Suprapubic skin (tissue), 4 donors: ENCODE results near the gene FSD2. TPM values are rescaled to one million over a fixed set of nuclear protein-coding genes. Genes with fewer than 3 reads are reported as not detected.
"Not testable (repeated sequence)": the region's sequence is repeated elsewhere in the genome, so short reads cannot be mapped to it uniquely, and the experiment has no call there.

Experiments used
- DNase-seq, 2 donors: peaks; one replicate each; pipeline ENCODE4 v3.0.0-alpha.2; 2019; ENCODE audit warnings: low spot score in 2 of 2
- H3K27ac ChIP-seq: fragments of 200-600 bp; sonication (generic); one replicate; pipeline ENCODE4 v1.5.1; 2019
- H3K27me3 ChIP-seq: fragments of 200-600 bp; sonication (generic); one replicate; pipeline ENCODE4 v1.5.1; 2019
- H3K36me3 ChIP-seq: fragments of 200-600 bp; sonication (generic); one replicate; pipeline ENCODE4 v1.5.1; 2019
- H3K4me1 ChIP-seq: fragments of 200-600 bp; sonication (generic); one replicate; pipeline ENCODE4 v1.5.1; 2019
- H3K4me3 ChIP-seq: fragments of 200-600 bp; sonication (generic); one replicate; pipeline ENCODE4 v1.5.1; 2019; ENCODE audit warnings: mild to moderate bottlenecking
- H3K9me3 ChIP-seq: fragments of 200-600 bp; sonication (generic); one replicate; pipeline ENCODE4 v1.5.1; 2019
- EP300 ChIP-seq: sonication (generic); formaldehyde crosslinking; IDR thresholded peaks from one replicate; pipeline ENCODE4 v1.6.1; 2017; ENCODE audit warnings: antibody characterized with exemption
- POLR2A ChIP-seq, 2 donors: fragments of 450-650 bp; IDR thresholded peaks; one replicate each; pipeline ENCODE4 v1.6.1; 2017; ENCODE audit warnings: antibody characterized with exemption in 2 of 2, mild to moderate bottlenecking in 2 of 2, moderate library complexity in 2 of 2
- POLR2AphosphoS5 ChIP-seq, 3 donors: sonication (generic); formaldehyde crosslinking; IDR thresholded peaks; one replicate each; pipeline ENCODE4 v1.6.1; 2017; ENCODE audit warnings: antibody characterized with exemption in 3 of 3
- WGBS: methylation state at CpG from one replicate; pipeline ENCODE4 v1.1.5; 2018; 5-methylcytosine and 5-hydroxymethylcytosine counted together
- total RNA-seq, 4 donors: library from RNA; depleted of rRNA; stranded (reverse); fragments of >200 nt; gene quantifications; one replicate each; pipeline ENCODE4 v1.1.0, GENCODE V29; 2016
- TF ChIP-seq, protein P1 (sequence below), 2 donors: fragments of 200-600 bp in 1 of 2; fragments of 450-650 bp in 1 of 2; sonication (generic) in 1 of 2; IDR thresholded peaks; one replicate each; pipeline ENCODE4 v1.5.1; 2016 to 2019; ENCODE audit warnings: antibody characterized with exemption in 2 of 2, mild to moderate bottlenecking in 1 of 2, moderate library complexity in 1 of 2

FSD2 gene
- total RNA-seq, 4 donors from 2014 or later: 0.40 TPM; not detected in 3

DNA sequence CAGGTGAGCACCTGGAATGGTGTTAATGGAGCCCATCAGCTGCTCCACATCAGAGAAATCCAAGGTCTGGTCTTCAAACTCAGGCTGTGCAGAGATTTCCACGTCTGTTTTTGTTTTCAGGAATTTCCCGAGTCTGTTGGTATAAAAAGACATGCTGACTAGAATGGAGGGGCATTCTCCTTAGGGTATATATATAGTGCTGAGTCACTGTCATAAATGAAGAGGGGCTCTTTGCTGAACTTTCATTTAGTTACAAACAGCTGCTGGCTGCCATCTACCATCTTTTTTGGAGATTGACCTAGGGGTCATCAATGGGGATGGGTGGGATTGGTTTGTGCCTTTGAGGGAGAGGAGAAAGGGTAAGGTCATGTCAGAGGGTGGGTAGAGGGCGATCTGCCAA, 27.1 kb downstream of the FSD2 start:
- no peak overlapping the region for H3K4me3 ChIP-seq
- 65% methylated on average over 3 of the region's 3 CpGs for WGBS
- no peak overlapping the region for H3K27ac ChIP-seq
- TF ChIP-seq EP300: no peak
- TF ChIP-seq, protein P1, sequence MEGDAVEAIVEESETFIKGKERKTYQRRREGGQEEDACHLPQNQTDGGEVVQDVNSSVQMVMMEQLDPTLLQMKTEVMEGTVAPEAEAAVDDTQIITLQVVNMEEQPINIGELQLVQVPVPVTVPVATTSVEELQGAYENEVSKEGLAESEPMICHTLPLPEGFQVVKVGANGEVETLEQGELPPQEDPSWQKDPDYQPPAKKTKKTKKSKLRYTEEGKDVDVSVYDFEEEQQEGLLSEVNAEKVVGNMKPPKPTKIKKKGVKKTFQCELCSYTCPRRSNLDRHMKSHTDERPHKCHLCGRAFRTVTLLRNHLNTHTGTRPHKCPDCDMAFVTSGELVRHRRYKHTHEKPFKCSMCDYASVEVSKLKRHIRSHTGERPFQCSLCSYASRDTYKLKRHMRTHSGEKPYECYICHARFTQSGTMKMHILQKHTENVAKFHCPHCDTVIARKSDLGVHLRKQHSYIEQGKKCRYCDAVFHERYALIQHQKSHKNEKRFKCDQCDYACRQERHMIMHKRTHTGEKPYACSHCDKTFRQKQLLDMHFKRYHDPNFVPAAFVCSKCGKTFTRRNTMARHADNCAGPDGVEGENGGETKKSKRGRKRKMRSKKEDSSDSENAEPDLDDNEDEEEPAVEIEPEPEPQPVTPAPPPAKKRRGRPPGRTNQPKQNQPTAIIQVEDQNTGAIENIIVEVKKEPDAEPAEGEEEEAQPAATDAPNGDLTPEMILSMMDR (IDR thresholded peaks at IDR 0.05): no peak
- no peak for TF ChIP-seq POLR2A (IDR thresholded peaks at IDR 0.05)
- no peak for TF ChIP-seq POLR2AphosphoS5 (IDR thresholded peaks at IDR 0.05)
- no peaks in the 10 kb centered on the region for H3K36me3 ChIP-seq
- no peaks in the 10 kb centered on the region for H3K27me3 ChIP-seq
- H3K4me1 ChIP-seq: no peaks in the 10 kb centered on the region
- DNase-seq: no peak
- H3K9me3 ChIP-seq: no peaks in the 10 kb centered on the region

DNA sequence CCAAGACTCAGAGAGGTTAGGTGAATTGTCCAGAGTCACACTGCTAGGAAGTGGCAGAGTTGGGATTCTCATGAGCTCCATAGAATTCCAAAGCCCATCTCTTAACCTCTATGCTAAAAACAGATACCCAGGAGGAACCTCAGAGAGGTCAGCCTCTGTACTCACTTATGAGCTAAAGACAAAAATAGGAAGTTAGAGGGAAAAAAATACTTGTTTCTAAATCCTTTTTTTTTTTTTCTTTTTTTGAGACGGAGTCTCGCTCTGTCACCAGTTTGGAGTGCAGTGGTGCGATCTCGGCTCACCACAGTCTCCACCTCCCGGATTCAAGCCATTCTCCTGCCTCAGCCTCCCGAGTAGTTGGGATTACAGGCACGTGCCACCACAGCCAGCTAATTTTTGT, 31.4 kb downstream of the FSD2 start:
- whole genome bisulfite sequencing: 85% methylated on average over 7 of the region's 7 CpGs
- no peaks in the 10 kb centered on the region for H3K27me3 ChIP-seq
- no peak overlapping the region for H3K4me3 ChIP-seq
- H3K4me1 ChIP-seq: no peaks in the 10 kb centered on the region
- no peak for DNase-seq
- no peaks in the 10 kb centered on the region for H3K9me3 ChIP-seq
- TF ChIP-seq EP300: no peak
- no peak for TF ChIP-seq POLR2A (IDR thresholded peaks at IDR 0.05)
- no peak for TF ChIP-seq POLR2AphosphoS5 (IDR thresholded peaks at IDR 0.05)
- TF ChIP-seq, protein P1 (IDR thresholded peaks at IDR 0.05): no peak
- no peaks in the 10 kb centered on the region for H3K36me3 ChIP-seq
- no peak overlapping the region for H3K27ac ChIP-seq

DNA sequence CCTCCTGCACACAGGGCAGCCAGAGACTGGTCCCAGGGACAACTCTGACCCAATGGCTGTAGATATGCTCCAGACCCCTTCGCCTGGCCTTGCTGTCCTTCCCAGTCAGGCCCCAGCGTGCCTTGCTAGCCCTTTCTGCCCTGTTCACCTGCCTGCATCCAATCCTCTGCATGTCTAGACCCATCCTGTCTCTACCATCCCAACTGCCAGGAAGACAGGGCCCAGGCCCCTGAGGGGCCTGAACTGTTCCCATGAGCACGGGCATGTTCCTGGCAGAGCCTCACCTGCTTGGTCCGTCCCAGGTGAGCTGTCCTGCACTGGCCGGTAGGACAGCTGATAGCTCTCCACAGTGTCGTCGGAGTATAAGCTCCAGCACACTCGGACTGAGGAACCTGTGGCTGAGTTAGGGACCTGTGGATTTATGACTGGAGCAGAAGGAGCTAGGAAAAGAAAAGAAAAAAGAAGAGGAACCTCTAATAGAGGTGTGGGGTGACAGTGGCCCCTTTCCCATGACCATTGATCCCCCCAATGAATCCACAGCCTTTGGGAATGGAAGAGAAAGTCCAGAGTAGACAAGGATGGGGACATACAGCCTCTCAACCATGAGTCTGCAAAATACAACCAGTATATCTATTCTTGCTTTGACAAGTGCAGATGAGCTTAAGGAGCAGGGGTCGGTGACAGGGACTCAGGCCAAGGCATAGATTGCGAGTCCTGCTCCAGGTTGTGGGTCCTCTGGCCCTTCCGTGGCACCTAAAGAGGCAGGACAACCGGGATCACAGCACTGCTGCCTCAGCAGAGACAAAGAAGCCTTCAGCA, 33.9 kb downstream of the FSD2 start:
- H3K9me3 ChIP-seq: no peaks in the 10 kb centered on the region
- no peak overlapping the region for H3K27ac ChIP-seq
- no peak for DNase-seq
- H3K36me3 ChIP-seq: no peaks in the 10 kb centered on the region
- no peaks in the 10 kb centered on the region for H3K4me1 ChIP-seq
- no peaks in the 10 kb centered on the region for H3K27me3 ChIP-seq
- no peak overlapping the region for H3K4me3 ChIP-seq
- TF ChIP-seq POLR2AphosphoS5 (IDR thresholded peaks at IDR 0.05): no peak
- no peak for TF ChIP-seq EP300
- TF ChIP-seq POLR2A (IDR thresholded peaks at IDR 0.05): no peak
- TF ChIP-seq, protein P1 (IDR thresholded peaks at IDR 0.05): no peak
- WGBS: 89% methylated on average over 11 of the region's 12 CpGs

DNA sequence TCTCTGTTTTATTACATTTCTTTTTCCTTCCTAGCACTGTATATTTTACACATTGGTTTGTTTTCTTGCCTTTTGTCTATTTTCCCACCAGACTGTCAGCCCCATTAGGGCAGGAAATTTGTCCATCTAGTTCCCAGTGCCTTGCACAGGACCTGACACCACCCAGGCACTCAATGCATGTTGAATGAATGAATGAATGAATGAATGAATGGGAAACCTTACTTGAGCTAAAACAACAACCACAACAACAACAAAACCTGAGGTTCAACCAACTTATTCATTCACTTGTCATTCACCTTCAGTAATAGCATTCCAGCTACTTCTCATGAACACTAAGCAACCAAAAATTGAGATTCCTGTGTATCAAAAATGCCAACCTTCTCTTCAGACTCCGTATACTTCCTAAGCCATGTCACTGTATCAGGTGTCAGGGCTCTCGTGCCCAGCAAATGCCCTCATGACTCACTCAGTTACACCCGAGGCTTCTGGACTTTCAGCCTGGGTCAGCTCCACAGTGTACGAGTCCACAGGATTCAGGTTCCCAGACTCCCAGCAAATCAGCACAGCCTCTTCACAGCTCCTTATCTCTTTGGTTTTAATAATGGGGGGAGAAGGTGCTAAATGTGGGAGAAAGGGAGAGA, 37.3 kb downstream of the FSD2 start:
- DNase-seq: no peak
- no peak for TF ChIP-seq EP300
- no peak for TF ChIP-seq POLR2A (IDR thresholded peaks at IDR 0.05)
- TF ChIP-seq POLR2AphosphoS5 (IDR thresholded peaks at IDR 0.05): no peak
- TF ChIP-seq, protein P1 (IDR thresholded peaks at IDR 0.05): no peak
- Histone ChIP-seq H3K4me1 (no peaks in the 10 kb centered on the region), H3K4me3 (no peak overlapping the region), H3K27me3 (no peaks in the 10 kb centered on the region), H3K27ac (no peak overlapping the region), H3K9me3 (no peaks in the 10 kb centered on the region), H3K36me3 (no peaks in the 10 kb centered on the region)
- 84% methylated on average over 4 of the region's 4 CpGs for WGBS

DNA sequence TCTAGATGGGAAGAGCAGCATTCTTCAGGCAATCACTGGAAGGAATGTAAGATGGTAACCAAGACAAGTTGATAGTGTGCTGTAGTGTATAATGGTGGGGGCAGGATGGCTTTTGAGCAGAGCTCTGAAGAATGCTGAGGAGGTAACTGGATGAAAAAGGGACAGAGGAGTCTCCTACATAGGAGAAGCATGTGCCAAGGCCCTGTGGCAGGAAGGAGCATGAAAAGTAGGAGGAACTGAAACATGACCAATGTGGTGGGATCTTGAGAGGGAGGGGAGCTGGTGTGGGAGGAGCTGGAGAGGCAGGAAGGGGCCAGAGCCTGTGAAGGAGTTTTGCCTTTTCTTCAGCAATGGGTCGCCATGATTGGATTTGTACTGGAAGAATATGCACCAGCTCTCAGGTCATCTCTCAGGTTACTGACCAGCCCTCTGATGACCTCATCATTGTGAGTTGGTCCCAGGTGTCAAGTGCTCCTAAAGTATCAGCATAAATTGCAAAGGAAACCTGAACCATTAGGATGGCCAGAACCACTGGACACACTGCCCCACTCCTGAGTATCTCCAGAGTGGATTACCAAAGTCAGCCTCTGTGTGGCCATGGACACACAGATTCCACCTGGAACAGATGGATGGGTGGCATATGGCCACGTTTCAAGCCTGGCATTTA, 38.6 kb downstream of the FSD2 start:
- Histone ChIP-seq H3K27ac (no peak overlapping the region), H3K4me1 (no peaks in the 10 kb centered on the region), H3K9me3 (no peaks in the 10 kb centered on the region), H3K27me3 (no peaks in the 10 kb centered on the region), H3K36me3 (peaks cover under 1% of the 10 kb centered on the region), H3K4me3 (no peak overlapping the region)
- TF ChIP-seq POLR2A (IDR thresholded peaks at IDR 0.05) (no peak), POLR2AphosphoS5 (IDR thresholded peaks at IDR 0.05) (no peak), EP300 (no peak)
- TF ChIP-seq, protein P1 (IDR thresholded peaks at IDR 0.05): no peak
- DNase-seq: no peak
- WGBS: 76% methylated on average over 2 of the region's 2 CpGs

DNA sequence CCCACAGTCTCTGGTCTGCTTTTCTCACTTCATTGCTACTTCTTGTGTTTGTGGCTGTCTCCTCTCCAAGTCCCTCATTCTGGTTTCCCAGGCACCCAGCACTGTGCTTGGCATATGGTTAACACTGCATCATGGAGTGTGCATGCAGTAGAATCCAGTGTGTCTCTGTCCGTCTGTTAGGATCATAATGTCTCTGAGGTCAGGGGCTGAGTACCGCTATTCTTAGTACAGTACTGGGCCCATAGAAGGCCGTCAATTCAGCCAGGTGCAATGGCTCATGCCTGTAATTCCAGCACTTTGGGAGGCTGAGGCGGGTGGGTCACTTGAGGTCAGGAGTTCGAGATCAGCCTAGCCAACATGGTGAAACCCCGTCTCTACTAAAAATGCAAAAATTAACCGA, 39.7 kb downstream of the FSD2 start:
- H3K36me3 ChIP-seq, H3K9me3 ChIP-seq, H3K27me3 ChIP-seq, H3K4me1 ChIP-seq, DNase-seq, H3K27ac ChIP-seq, H3K4me3 ChIP-seq: not testable (repeated sequence)
- 93% methylated on average over 7 of the region's 7 CpGs for WGBS
